Activated T-cell treated with anti-CD3 and anti-CD28 coated beads, Interleukin-2, amount 50 U/mL, for 48 hours (primary cell): ENCODE results near the gene SFPQ.
"Not testable (repeated sequence)": the region's sequence is repeated elsewhere in the genome, so short reads cannot be mapped to it uniquely, and the experiment has no call there.

ENCODE experiments used
- DNase-seq, 2 experiments: peaks; one replicate each; pipeline ENCODE4 v3.0.0-alpha.2; 2020

SFPQ gene, protein sequence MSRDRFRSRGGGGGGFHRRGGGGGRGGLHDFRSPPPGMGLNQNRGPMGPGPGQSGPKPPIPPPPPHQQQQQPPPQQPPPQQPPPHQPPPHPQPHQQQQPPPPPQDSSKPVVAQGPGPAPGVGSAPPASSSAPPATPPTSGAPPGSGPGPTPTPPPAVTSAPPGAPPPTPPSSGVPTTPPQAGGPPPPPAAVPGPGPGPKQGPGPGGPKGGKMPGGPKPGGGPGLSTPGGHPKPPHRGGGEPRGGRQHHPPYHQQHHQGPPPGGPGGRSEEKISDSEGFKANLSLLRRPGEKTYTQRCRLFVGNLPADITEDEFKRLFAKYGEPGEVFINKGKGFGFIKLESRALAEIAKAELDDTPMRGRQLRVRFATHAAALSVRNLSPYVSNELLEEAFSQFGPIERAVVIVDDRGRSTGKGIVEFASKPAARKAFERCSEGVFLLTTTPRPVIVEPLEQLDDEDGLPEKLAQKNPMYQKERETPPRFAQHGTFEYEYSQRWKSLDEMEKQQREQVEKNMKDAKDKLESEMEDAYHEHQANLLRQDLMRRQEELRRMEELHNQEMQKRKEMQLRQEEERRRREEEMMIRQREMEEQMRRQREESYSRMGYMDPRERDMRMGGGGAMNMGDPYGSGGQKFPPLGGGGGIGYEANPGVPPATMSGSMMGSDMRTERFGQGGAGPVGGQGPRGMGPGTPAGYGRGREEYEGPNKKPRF

DNA sequence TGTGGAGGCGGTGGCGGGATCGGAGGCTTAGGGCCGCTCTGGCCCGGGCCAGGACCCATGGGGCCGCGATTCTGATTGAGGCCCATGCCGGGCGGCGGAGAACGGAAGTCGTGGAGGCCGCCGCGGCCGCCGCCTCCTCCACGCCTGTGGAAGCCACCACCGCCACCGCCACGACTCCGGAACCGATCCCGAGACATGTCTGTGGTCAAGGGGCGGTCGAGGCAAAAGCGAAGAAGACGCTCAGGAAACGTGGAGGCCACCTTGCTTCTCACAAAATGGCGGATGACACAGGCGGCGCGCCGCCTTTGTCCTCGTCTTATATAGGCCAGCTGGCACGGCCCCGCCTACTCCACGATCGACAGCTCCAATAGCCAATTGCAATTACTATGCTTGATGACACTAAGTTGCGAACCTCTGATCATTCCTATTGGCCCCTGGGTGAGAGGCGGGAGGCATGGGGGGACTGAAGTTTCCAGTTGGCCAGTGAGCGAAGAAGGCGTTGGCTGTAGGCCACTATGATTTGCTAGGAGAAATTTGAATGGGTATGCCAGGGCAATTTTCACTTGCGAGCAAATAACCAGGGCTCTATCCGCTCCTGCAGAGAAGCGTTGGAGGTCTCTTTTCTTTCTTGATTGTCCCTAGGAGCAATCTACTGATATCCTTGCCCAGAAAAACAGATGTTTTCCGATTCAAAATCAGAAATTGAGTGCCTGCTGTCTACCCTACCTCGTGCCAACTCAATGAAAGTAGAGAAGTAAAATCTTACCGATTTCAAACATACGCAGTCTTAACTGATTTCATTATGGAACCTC is at the start of gene SFPQ:
Gene SFPQ (minus strand): TSS at position 293 of the 812 bp plus-strand sequence. CDS start 96 bp downstream, at position 197.
- DNase-seq: peak; percentile 100

DNA sequence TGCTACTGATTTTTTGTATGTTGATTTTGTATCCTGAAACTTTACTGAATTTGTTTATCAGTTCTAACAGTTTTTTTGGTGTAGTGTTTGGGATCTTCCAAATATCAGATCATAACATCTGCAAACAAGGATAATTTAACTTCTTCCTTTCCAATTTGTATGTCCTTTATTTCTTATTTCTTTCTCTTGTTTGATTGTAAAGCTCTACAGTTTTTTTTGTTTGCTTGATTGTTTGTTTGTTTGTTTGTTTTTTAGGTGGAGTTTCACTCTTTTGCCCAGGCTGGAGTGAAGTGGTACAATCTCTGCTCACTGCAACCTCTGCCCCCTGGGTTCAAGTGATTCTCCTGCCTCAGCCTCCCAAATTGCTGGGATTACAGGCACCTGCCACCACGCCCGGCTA is 43.8 kb upstream of the SFPQ start:
- not testable (repeated sequence) for DNase-seq

DNA sequence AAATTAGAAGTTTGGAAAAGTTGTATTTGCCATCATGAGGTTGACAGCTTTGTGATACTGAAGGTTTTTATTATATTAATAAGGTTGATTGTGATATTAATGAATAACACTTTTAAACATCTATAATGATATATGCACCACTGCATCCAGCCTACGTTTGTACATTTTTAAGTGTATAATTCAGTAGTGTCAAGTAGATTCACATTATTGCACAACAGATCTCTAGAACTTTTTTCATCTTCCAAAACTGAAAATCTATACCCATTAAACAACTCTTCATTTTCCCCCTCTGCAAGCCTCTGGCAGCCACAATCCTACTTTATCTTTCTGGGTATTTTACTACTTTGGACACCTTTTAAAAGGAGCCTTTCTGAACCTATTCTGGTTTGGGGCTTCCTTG is 38.3 kb upstream of the SFPQ start:
- no peak for DNase-seq

DNA sequence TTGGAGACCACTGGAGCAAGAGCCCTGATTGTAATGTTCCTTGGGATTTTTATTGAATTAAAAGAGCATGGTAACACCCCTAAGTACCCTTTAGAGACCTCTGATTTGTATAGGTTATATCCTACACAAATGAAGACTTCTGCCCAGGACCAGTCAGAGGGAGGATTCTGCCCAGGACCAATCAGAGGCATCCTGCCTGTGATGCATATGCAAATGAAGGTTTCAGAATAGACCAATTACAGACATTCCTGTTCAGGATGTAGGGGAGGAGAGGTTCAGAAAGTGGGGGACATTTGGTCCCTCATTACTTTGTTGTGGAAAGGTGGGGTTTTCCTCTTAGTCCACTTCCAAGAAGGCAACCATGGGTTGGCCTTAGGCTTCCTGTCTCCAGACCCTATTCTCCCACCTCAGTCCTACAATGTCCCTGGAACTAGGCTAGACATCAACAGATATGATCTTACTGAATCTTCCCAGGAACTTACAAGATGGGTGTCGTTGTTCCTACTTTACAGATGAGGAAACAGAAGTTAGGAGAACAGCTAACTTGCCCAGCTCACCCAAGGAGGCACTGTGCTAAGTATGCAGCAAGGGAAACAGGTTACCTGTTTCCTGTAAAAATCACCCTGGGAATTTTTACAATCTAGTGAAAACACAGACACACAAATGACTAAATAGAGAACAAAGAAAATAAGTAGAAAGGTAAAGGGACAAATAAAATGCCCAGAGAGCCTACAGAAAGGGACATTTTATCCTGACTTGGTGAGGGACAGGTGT is 36.8 kb upstream of the SFPQ start:
- no peak for DNase-seq

DNA sequence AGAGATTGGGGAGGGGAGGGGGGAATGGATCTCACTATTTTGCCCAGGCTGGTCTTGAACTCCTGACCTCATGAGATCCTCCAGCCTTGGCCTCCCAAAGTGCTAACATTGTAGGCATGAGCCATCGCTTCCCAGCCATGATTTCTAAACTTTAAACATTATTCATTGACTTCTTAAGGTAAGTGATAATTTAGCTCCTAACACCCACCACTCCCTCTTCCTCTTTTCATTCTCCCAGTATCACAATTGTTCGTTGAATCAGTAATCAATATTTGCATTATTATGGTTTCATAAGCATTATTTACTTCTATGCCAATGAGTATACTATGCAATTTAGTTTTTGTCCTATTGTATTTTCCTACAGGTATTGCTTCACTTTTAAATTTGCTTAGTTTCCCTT is 33.6 kb upstream of the SFPQ start:
- no peak for DNase-seq

DNA sequence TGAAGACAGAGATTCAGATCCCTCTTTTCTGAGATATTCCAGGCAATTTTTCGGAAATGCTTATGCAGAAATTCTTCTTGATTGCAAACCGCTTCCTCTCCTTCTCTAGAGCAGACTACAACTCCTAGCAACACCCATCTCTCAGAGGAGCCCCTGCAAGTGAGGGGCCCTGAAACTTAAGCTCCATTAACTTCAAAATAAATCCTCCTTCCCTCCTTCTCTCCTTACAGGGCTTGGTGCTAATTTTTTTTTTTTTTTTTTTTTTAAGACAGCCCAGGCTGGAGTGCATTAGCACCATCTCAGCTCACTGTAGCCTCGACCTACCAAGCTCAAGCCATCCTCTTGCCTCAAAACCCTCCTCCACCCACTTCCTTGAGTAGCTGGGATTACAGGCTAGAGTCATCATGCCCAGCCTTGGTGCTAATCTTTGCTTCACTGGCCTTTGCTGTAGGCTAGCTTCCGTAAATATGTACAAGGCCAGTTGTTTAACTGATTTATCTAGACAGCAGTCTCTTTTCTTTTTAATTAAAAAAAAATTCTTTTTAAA is 30.2 kb upstream of the SFPQ start:
- DNase-seq: no peak

DNA sequence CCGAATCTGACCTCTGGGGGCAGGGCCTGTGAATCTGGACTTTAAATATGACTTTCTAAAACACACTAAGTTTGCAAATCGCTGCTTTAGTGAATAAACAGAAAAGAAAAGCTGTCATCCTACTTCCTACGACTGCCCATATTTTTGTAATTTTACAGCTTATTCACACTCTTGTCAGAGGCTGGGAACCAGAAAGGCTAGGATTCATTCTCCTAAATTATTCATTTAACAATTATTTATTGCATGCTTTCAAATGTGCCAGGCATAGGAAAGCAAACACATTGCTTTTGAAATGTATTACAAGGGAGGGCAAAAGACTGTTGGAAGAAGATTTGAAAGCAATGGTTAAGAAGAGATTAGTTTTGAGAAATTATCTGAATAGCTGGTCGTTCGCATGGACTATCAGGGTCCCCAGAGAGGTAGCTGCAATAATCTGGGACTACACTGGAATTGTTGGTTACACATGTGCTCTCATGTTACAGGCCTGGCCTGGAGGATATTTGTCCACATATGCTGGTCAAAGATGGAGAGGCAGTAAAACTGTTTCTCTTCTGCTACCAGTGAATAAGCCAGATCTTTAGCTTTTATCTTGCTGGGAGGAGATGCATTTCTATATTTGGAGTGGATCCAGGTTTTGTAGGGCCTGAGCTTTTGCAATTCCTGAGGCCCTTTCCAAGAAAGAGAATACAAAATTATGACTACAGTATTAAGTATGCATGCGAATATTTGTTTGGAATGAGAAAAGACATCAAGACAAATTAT is 29.6 kb upstream of the SFPQ start:
- no peak for DNase-seq

DNA sequence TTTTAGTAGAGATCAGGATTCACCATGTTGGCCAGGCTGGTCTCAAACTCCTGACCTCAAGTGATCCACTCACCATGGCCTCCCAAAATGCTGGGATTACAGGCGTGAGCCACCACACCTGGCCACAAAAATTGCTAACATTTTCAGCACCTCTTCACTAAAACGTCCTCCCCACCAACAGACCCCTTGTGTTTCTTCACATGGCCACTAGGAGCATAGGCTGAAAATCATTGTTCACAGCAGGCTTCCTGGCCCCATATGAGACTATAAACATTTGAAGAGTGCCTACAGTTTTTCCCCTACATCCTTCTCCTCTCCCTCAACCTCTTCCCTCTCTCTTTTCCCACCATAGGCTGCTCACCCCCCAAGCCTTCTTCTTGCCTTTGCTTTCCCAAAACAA is 28.0 kb upstream of the SFPQ start:
- no peak for DNase-seq

DNA sequence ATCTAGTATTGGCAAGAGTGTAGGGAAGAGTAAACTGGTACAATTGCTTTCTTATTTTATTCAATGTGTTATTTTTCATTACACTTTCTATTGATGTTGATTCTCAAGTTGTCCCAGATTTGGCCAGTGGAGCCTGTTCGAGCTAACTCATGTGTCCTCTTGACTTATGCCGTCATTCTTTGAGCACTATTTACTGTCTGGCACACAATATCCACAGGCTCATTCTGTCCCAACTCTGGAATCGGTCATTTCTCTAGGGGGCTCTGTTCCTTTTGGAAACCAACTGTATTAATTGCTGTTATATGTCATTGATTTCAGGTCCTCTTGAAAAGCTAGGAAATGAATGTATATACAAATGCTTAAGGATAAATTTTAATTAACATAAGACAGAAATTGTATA is 22.4 kb upstream of the SFPQ start:
- no peak for DNase-seq

DNA sequence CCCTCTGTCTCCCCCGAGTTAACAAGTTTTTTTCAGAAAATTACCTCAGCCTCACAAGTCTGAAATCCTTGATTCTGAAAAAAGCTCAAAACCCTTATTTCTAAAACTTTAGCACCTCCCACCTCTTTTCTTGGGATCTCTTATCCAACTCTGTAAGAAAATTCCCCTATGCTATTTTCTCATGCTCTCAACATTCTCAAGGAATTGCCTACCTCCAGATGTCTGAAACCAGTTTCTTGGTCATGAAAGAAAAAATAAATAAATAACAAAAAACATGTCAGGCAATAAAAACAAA is 18.1 kb upstream of the SFPQ start:
- DNase-seq: no peak

DNA sequence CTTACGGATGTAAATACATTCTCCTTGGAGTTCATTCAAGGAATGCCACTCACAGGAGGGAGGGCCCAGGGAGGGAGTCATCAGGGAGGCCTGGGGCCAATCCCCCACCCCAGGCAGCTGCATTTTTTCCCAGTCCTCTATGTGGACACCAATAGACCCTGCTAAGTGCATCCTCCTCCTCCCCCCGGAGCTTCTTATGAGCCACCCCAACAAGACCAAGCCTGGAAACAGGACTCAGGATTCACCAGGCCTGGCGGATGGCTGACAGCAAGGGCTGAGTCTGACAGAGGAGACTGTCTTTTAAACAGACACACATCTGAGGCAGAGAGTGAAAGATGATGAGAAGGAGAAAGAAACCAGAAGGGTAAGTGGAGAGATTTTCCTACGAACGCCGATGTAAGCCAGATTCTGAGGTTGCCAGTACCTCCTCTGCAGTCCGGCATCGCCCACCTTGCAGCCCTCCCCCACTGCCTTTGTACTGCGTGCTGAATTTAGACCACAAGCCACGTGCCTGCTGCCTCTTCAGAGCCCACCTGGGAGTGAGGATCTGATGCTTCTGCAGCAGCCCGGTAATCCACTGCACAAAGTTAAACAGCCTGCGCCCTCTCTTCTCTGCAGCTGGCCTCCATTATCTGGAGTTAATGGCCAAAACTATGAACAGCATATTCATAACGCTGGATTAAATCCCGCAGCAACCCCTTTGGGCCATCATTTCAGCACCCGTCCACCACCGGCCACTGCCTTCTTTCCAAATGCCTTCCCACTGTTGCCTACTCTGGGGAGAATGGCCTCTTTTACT is 17.6 kb upstream of the SFPQ start:
- DNase-seq: no peak

DNA sequence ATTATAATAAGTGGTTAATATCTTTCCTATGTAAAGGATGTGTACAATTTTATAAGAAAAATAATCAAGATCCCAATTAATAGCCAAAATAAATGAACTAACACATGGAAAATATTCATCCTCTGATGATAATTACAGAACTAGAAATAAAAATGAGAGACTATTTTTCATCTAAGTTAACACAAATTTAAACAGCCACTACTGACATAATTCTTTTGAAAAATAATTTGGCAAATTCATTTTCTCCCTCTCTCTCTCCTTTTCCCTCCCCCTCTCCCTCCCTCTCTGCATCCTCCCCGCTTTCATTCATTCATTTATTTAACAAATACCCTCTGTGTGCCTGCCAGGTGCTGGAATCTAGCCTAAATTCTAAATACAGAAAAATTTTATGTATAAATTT is 10.3 kb upstream of the SFPQ start:
- no peak for DNase-seq

DNA sequence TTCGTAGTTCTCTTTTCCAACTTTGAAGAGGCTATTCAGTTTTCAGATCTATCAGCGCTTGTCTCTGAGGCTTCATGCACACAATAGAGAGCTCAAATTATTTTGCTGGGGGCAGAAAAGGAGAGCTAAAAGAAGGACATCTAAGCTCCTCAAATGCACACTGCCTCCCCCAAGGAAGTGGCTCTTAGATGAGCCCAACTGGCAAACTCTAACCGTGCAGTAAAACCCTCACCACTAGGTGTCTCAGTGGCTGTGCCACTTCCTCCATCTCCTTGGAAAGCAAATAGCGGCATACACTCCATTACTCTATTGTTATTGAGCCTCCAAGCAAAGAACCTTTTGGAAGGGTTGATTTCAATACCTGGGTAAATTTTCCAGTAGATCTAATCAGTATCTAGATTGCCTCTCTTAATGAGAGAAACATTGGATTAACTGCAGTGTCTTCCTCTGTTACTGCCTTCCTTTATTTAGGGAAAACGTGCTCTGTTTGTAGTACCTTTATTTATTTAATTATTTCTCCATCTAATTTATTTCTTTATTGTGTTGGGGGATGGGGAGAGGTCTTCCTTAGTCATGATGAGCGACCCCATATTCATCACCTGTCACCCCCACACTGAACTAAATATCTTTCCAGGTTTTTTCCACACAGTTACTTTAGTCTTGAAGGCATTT is 9.2 kb upstream of the SFPQ start:
- peak; percentile 65 to 73 for DNase-seq

DNA sequence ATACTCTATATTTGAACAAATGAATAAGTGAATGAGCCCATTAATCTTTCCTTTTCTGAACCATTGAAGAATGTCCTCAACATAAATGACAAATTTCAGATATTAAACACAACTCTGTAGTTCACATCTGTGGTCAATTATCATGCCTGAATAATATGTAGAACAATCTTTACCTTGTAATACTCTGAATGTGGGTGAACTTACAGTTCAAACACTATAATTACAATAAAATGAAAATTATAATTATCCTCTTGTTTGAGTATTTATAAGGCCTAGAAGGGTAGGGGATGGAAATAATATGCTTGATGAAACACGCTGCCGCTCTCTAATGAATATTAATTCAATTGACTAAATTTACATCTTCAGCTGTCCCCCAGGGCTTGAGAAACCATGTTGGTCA is 8.7 kb upstream of the SFPQ start:
- DNase-seq: no peak

DNA sequence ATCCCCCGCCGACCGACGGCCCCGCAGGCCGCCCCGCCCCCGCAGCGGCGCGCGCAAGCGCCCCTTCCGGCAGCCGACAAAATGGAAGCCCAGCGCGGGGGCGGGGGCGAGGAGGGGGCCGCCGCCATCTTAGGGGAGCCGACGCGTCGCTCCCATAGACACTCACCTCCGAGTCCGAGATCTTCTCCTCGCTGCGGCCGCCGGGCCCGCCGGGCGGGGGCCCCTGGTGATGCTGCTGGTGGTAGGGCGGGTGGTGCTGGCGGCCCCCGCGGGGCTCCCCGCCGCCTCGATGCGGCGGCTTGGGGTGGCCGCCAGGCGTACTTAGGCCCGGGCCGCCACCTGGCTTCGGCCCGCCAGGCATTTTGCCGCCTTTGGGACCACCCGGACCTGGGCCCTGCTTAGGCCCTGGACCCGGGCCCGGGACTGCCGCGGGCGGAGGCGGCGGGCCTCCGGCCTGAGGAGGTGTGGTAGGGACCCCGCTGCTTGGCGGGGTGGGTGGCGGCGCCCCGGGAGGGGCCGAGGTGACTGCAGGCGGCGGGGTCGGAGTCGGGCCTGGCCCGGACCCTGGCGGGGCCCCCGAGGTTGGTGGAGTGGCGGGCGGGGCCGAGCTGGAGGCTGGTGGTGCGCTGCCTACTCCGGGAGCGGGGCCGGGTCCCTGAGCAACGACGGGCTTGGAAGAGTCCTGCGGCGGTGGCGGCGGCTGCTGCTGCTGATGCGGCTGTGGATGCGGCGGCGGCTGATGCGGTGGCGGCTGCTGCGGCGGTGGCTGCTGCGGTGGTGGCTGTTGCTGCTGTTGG is 691 bp downstream of the SFPQ start:
- DNase-seq: peak; percentile 91

DNA sequence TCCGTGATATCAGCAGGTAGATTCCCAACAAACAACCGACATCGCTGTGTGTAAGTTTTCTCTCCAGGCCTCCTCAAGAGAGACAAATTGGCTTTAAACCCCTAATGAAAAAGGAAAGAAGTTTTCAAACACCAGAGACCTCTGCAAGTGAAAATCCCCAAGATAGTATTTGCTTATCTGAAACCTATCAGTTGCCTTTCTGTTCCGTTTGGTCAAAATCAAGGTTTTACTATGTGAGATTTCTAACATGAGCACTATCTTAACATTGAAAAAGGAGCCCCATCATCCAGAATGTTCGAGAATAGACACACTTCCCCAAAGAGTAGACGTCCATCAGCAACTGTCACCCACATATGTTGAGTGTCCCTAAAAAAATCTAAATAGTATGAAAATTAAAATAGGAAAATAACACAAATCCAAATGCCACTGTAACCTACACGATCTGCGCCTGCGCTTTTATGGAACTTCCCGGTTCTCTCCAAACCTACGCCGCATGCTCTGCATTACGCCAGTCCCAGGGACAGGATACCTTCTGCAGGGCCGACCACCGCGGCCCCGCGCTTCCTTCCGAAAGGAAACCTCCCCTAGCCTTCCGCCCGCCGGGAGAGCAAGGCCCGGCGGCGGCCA is 1.4 kb downstream of the SFPQ start:
- no peak for DNase-seq

DNA sequence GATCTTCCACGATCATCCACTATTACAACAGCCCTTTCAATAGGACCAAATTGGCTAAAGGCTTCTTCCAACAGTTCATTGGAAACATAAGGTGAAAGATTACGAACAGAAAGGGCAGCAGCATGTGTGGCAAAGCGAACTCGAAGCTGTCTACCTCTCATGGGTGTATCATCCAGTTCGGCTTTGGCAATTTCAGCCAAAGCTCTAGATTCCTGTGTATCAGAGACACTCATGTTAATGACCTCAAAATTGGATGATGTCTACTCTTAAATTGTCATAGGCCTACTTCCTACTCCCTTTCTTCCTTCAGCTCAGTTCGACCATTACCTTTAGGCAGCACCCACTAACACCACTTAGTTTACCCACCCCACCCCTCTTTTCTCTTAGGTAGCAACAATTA is 2.2 kb downstream of the SFPQ start:
- no peak for DNase-seq

DNA sequence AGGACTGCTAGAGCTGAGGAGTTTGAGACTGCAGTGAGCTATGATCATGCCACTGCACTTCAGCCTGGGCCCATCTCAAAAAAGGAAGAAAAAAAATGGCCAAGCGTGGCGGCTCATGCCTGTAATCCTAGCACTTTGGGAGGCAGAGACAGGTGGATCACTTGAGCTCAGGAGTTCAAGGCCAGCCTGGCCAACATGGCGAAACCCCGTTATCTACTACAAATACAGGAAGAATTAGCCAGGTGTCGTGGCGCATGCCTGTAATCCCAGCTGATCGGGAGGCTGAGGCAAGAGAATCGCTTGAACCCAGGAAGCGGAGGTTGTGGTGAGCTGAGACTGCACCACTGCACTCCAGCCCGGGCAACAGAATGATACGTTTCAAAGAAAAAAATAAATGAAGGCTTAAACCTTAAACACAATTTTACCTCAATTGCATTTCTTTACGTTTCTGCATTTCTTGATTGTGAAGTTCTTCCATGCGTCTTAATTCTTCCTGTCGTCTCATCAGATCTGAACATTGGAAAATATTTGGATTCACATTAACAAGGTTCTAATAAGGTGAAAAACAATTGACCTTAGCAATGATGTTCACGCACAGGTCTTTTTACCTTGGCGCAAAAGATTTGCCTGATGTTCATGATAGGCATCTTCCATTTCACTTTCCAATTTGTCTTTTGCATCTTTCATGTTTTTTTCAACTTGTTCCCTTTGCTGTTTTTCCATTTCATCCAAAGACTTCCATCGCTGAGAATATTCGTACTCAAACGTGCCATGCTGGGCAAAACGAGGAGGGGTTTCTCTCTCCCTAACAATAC is 4.2 kb downstream of the SFPQ start:
- DNase-seq: no peak
